K562 (cell line): ENCODE measurements around the gene ARHGDIA. TPM values are rescaled to one million over a fixed set of nuclear protein-coding genes. Genes with fewer than 3 reads are reported as not detected.

Experiments used
- MBD2 ChIP-seq: sonication (generic); IDR thresholded peaks from 2 replicates; pipeline ENCODE4 v1.6.1; 2016; ENCODE audit warnings: low read depth, borderline replicate concordance
- PCBP2 ChIP-seq: fragments of 200-400 bp; formaldehyde crosslinking; IDR thresholded peaks from 2 replicates; pipeline ENCODE4 v1.6.1; 2018; ENCODE audit warnings: low read length, low read depth, mild to moderate bottlenecking, moderate library complexity; ENCODE audit not compliant: poor library complexity, severe bottlenecking
- PYGO2 ChIP-seq: fragments of 450-650 bp; IDR thresholded peaks from 2 replicates; pipeline ENCODE4 v1.6.1; 2016; ENCODE audit warnings: mild to moderate bottlenecking, missing genetic modification characterization, moderate library complexity, missing compliant biosample characterization
- U2AF2 ChIP-seq: fragments of 200-400 bp; formaldehyde crosslinking; optimal IDR thresholded peaks from 2 replicates; pipeline ENCODE3; 2017; ENCODE audit warnings: low read depth, mild to moderate bottlenecking, low read length
- ZNF584 ChIP-seq: fragments of 200-800 bp; sonication (Bioruptor generic); IDR thresholded peaks from 2 replicates; pipeline ENCODE4 v1.6.1; 2016; ENCODE audit warnings: low read depth, mild to moderate bottlenecking, missing genetic modification characterization, missing compliant biosample characterization
- ZNF695 ChIP-seq: fragments of 450-650 bp; formaldehyde crosslinking; IDR thresholded peaks from 2 replicates; pipeline ENCODE4 v1.4.0; 2020; ENCODE audit warnings: mild to moderate bottlenecking, moderate library complexity
- polyA plus RNA-seq, 8 experiments: library from polyadenylated mRNA; depleted of rRNA in 4 of 8; stranded (reverse) in 5 of 8; unstranded in 3 of 8; fragments of >200 nt; fragmentation: Nextera tagmentation in 2 of 8; fragmentation: Illumina TruSeq in 1 of 8; extraction: Ambion mirVana in 2 of 8; extraction: Trizol in 1 of 8; gene quantifications; 2 replicates each; pipeline versions ENCODE4 v1.2.1 to v1.2.3, GENCODE V29; 2011 to 2014; ENCODE audit warnings: inconsistent platforms in 1 of 8, missing spikeins in 1 of 8
- total RNA-seq, 7 experiments: library from RNA; depleted of rRNA in 6 of 7; stranded (reverse); fragments of >200 nt in 6 of 7; fragmentation: Illumina TruSeq in 2 of 7; extraction: Trizol in 2 of 7; gene quantifications; 2 replicates each; pipeline versions ENCODE4 v1.2.1 to v1.2.3, GENCODE V29; 2011 to 2021; ENCODE audit warnings: low replicate concordance in 1 of 7
- TF ChIP-seq, protein P1 (sequence below): fragments of 450-650 bp; IDR thresholded peaks from 2 replicates; pipeline ENCODE4 v1.6.1; 2016; ENCODE audit warnings: mild to moderate bottlenecking, moderate library complexity
- TF ChIP-seq, protein P2 (sequence below), 3 experiments: IDR thresholded peaks in 2 of 3; conservative IDR thresholded peaks in 1 of 3; 2 replicates each; pipeline ENCODE4 v1.5.1; 2011 to 2012; ENCODE audit warnings: low read length in 3 of 3, mild to moderate bottlenecking in 3 of 3, control low read depth in 2 of 3, improper control_type of control experiment in 1 of 3, inconsistent platforms in 1 of 3, low read depth in 1 of 3, mixed read lengths in 1 of 3, moderate library complexity in 1 of 3; ENCODE audit not compliant: insufficient read depth in 2 of 3
- TF ChIP-seq, protein P3 (sequence below): fragments of 150-350 bp; conservative IDR thresholded peaks from 2 replicates; pipeline ENCODE4 v1.6.1; 2014; ENCODE audit warnings: low read length

The ARHGDIA gene
- total and polyA plus RNA-seq, 9 of the 15 experiments (the other 6 are each of a cell fraction or from before 2014, with no cell fraction given): 9.6 to 340 (median 97.6) TPM

DNA sequence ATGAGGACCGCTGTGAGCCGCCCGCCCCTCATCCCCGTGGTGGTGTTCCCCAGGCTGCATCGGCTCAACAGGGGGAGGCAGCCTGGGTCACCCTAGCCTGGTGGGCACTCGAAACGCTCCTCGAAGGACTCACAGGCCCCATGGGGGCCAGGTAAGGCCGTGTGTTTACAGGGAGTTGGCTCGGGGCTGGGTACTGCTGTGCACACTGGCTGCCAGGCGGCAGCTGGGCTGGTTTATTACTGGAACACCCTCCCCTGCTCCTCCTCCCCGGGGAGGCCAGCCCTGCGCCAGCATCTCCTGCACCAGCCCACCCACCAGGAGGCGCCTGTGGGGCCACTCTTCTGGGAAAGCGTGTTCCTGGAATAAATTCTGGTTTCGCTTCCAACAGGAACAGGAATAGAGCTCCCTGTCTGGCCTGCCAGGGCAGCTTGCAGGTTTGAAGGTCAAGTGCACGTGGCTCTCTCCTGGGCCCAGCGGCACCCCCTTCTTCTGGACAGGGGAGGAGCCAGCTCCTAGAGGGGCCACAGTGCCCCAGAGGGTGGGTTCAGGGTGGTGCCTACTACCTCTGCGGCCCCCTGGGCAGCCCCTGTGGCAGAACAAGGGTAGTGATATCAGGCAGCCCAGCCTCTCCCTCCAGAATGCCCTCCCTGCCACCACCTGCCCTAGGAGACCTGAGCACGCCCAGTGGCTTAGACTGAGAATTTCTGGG is 49.4 kb downstream of the ARHGDIA start (continued):
- TF ChIP-seq, protein P1, sequence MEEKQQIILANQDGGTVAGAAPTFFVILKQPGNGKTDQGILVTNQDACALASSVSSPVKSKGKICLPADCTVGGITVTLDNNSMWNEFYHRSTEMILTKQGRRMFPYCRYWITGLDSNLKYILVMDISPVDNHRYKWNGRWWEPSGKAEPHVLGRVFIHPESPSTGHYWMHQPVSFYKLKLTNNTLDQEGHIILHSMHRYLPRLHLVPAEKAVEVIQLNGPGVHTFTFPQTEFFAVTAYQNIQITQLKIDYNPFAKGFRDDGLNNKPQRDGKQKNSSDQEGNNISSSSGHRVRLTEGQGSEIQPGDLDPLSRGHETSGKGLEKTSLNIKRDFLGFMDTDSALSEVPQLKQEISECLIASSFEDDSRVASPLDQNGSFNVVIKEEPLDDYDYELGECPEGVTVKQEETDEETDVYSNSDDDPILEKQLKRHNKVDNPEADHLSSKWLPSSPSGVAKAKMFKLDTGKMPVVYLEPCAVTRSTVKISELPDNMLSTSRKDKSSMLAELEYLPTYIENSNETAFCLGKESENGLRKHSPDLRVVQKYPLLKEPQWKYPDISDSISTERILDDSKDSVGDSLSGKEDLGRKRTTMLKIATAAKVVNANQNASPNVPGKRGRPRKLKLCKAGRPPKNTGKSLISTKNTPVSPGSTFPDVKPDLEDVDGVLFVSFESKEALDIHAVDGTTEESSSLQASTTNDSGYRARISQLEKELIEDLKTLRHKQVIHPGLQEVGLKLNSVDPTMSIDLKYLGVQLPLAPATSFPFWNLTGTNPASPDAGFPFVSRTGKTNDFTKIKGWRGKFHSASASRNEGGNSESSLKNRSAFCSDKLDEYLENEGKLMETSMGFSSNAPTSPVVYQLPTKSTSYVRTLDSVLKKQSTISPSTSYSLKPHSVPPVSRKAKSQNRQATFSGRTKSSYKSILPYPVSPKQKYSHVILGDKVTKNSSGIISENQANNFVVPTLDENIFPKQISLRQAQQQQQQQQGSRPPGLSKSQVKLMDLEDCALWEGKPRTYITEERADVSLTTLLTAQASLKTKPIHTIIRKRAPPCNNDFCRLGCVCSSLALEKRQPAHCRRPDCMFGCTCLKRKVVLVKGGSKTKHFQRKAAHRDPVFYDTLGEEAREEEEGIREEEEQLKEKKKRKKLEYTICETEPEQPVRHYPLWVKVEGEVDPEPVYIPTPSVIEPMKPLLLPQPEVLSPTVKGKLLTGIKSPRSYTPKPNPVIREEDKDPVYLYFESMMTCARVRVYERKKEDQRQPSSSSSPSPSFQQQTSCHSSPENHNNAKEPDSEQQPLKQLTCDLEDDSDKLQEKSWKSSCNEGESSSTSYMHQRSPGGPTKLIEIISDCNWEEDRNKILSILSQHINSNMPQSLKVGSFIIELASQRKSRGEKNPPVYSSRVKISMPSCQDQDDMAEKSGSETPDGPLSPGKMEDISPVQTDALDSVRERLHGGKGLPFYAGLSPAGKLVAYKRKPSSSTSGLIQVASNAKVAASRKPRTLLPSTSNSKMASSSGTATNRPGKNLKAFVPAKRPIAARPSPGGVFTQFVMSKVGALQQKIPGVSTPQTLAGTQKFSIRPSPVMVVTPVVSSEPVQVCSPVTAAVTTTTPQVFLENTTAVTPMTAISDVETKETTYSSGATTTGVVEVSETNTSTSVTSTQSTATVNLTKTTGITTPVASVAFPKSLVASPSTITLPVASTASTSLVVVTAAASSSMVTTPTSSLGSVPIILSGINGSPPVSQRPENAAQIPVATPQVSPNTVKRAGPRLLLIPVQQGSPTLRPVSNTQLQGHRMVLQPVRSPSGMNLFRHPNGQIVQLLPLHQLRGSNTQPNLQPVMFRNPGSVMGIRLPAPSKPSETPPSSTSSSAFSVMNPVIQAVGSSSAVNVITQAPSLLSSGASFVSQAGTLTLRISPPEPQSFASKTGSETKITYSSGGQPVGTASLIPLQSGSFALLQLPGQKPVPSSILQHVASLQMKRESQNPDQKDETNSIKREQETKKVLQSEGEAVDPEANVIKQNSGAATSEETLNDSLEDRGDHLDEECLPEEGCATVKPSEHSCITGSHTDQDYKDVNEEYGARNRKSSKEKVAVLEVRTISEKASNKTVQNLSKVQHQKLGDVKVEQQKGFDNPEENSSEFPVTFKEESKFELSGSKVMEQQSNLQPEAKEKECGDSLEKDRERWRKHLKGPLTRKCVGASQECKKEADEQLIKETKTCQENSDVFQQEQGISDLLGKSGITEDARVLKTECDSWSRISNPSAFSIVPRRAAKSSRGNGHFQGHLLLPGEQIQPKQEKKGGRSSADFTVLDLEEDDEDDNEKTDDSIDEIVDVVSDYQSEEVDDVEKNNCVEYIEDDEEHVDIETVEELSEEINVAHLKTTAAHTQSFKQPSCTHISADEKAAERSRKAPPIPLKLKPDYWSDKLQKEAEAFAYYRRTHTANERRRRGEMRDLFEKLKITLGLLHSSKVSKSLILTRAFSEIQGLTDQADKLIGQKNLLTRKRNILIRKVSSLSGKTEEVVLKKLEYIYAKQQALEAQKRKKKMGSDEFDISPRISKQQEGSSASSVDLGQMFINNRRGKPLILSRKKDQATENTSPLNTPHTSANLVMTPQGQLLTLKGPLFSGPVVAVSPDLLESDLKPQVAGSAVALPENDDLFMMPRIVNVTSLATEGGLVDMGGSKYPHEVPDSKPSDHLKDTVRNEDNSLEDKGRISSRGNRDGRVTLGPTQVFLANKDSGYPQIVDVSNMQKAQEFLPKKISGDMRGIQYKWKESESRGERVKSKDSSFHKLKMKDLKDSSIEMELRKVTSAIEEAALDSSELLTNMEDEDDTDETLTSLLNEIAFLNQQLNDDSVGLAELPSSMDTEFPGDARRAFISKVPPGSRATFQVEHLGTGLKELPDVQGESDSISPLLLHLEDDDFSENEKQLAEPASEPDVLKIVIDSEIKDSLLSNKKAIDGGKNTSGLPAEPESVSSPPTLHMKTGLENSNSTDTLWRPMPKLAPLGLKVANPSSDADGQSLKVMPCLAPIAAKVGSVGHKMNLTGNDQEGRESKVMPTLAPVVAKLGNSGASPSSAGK: peak; percentile 97
- TF ChIP-seq MBD2: no peak
- TF ChIP-seq PYGO2 (tag): 0 out of 2 replicates have a peak, but pooled peaks have one; percentile 10
- TF ChIP-seq U2AF2: no peak
- TF ChIP-seq, protein P2, sequence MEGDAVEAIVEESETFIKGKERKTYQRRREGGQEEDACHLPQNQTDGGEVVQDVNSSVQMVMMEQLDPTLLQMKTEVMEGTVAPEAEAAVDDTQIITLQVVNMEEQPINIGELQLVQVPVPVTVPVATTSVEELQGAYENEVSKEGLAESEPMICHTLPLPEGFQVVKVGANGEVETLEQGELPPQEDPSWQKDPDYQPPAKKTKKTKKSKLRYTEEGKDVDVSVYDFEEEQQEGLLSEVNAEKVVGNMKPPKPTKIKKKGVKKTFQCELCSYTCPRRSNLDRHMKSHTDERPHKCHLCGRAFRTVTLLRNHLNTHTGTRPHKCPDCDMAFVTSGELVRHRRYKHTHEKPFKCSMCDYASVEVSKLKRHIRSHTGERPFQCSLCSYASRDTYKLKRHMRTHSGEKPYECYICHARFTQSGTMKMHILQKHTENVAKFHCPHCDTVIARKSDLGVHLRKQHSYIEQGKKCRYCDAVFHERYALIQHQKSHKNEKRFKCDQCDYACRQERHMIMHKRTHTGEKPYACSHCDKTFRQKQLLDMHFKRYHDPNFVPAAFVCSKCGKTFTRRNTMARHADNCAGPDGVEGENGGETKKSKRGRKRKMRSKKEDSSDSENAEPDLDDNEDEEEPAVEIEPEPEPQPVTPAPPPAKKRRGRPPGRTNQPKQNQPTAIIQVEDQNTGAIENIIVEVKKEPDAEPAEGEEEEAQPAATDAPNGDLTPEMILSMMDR (IDR thresholded peaks at IDR 0.05 in 2 of 3, conservative IDR thresholded peaks at IDR 0.05 in 1 of 3; ENCODE audit: insufficient read depth in 2 of 3, low read depth in 1 of 3, low read length in 3 of 3): peak; percentile 84 to 92 (median 88)
- TF ChIP-seq ZNF584 (CRISPR knock-in tag): no peak
- no peak for TF ChIP-seq PCBP2
- TF ChIP-seq, protein P3, sequence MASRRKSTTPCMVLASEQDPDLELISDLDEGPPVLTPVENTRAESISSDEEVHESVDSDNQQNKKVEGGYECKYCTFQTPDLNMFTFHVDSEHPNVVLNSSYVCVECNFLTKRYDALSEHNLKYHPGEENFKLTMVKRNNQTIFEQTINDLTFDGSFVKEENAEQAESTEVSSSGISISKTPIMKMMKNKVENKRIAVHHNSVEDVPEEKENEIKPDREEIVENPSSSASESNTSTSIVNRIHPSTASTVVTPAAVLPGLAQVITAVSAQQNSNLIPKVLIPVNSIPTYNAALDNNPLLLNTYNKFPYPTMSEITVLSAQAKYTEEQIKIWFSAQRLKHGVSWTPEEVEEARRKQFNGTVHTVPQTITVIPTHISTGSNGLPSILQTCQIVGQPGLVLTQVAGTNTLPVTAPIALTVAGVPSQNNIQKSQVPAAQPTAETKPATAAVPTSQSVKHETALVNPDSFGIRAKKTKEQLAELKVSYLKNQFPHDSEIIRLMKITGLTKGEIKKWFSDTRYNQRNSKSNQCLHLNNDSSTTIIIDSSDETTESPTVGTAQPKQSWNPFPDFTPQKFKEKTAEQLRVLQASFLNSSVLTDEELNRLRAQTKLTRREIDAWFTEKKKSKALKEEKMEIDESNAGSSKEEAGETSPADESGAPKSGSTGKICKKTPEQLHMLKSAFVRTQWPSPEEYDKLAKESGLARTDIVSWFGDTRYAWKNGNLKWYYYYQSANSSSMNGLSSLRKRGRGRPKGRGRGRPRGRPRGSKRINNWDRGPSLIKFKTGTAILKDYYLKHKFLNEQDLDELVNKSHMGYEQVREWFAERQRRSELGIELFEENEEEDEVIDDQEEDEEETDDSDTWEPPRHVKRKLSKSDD: no peak
- TF ChIP-seq ZNF695 (CRISPR knock-in tag): no peak
